Sigmoid colon (tissue), 7 donors: ENCODE data around the gene RALB. TPM values are rescaled to one million over a fixed set of nuclear protein-coding genes. Genes with fewer than 3 reads are reported as not detected.

ENCODE experiments used
- DNase-seq: peaks from one replicate; pipeline ENCODE4 v3.0.0-alpha.2; 2019
- H3K27ac ChIP-seq, 4 donors: fragments of 200-600 bp; sonication (generic); one replicate each; pipeline ENCODE4 v1.5.1; 2016 to 2019; ENCODE audit warnings: mild to moderate bottlenecking in 1 of 4
- H3K27me3 ChIP-seq, 3 donors: fragments of 200-600 bp; sonication (generic); one replicate each; pipeline ENCODE4 v1.5.1; 2019; ENCODE audit warnings: mild to moderate bottlenecking in 1 of 3
- H3K36me3 ChIP-seq, 4 donors: fragments of 200-600 bp; sonication (generic); one replicate each; pipeline ENCODE4 v1.5.1; 2016 to 2019
- H3K4me1 ChIP-seq, 4 donors: fragments of 200-600 bp; sonication (generic); one replicate each; pipeline ENCODE4 v1.5.1; 2017 to 2019
- H3K4me3 ChIP-seq, 4 donors: fragments of 200-600 bp; sonication (generic); one replicate each; pipeline ENCODE4 v1.5.1; 2017 to 2019; ENCODE audit warnings: mild to moderate bottlenecking in 2 of 4, moderate library complexity in 1 of 4
- H3K9me3 ChIP-seq, 4 donors: fragments of 200-600 bp in 3 of 4; sonication (generic) in 3 of 4; one replicate each; pipeline versions ENCODE4 v1.5.1 to v1.6.1; 2013 to 2019
- CTCF ChIP-seq, 4 experiments: fragments of 450-650 bp in 3 of 4; fragments of 200-600 bp in 1 of 4; IDR thresholded peaks; one replicate each; pipeline ENCODE4 v1.5.1; 2016 to 2019; ENCODE audit warnings: antibody characterized with exemption in 4 of 4, mild to moderate bottlenecking in 3 of 4, moderate library complexity in 2 of 4
- EP300 ChIP-seq, 4 donors: sonication (generic); formaldehyde crosslinking; IDR thresholded peaks; one replicate each; pipeline ENCODE4 v1.6.1; 2017; ENCODE audit warnings: antibody characterized with exemption in 4 of 4
- POLR2A ChIP-seq, 2 donors: fragments of 450-650 bp; IDR thresholded peaks; one replicate each; pipeline ENCODE4 v1.6.1; 2016; ENCODE audit warnings: antibody characterized with exemption in 2 of 2, mild to moderate bottlenecking in 2 of 2, moderate library complexity in 2 of 2
- POLR2AphosphoS5 ChIP-seq, 4 donors: sonication (generic); formaldehyde crosslinking; IDR thresholded peaks; one replicate each; pipeline ENCODE4 v1.6.1; 2017; ENCODE audit warnings: antibody characterized with exemption in 4 of 4
- WGBS, 2 donors: extraction: QIAGEN DNeasy Blood & Tissue Kit; methylation state at CpG; one replicate each; pipeline ENCODE4 v1.1.7; 2013; 5-methylcytosine and 5-hydroxymethylcytosine counted together
- intact Hi-C: fragments of 100-400 bp; cut with DNase I; formaldehyde crosslinking; loops from one replicate; pipeline ENCODE4 v1.15.1; 2023
- polyA plus RNA-seq, 3 donors: library from polyadenylated mRNA; stranded (reverse); fragments of 200-250 nt; gene quantifications; one replicate each; pipeline ENCODE4 v1.2.3, GENCODE V29; 2013
- total RNA-seq, 4 donors: library from RNA; depleted of rRNA; stranded (reverse); fragments of >200 nt; gene quantifications; one replicate each; pipeline ENCODE4 v1.1.0, GENCODE V29; 2016
- donor health status: healthy with polysubstance abuse.
- donor health status: Bipolar disorder and iron deficiency.
- donor health status: healthy.

RALB gene
- total RNA-seq (10 to 100 TPM; 47.9 to 60.2 (median 50.5) TPM), polyA plus RNA-seq (100 to 1,000 TPM in 2 of 3 donors, 10 to 100 TPM in 1; 86.6 to 143 (median 118) TPM)

- 1% methylated on average over 71 of the region's 71 CpGs for WGBS, 2 donors
Observed at GRCh38 chr2:120252225-120253020, at the start of gene RALB. TSS of gene RALB (plus strand) at chr2:120252852. CDS start at chr2:120278665, 25,813 bp downstream.

GRCh38 chr2:120203251-120204021, 49.2 kb upstream of the RALB start:
- no peak overlapping the region for H3K27ac ChIP-seq
- no peaks in the 10 kb centered on the region for H3K27me3 ChIP-seq
- TF ChIP-seq CTCF (IDR thresholded peaks at IDR 0.05) = no peak
- no peak for TF ChIP-seq EP300 (IDR thresholded peaks at IDR 0.05)
- TF ChIP-seq POLR2AphosphoS5 (IDR thresholded peaks at IDR 0.05) = no peak
- no peak for DNase-seq
- H3K4me1 ChIP-seq = peaks cover 0 to 5% (median 0%) of the 10 kb centered on the region in 4 donors
- intact Hi-C loops = no loop called here
- WGBS, 2 donors = 66 to 77% methylated on average over 10 of the region's 10 CpGs
- no peaks in the 10 kb centered on the region for H3K9me3 ChIP-seq
- H3K36me3 ChIP-seq = no peaks in the 10 kb centered on the region
- no peak overlapping the region for H3K4me3 ChIP-seq

More at GRCh38 chr2:120252225-120253020, at the start of gene RALB:
- peak; percentile 100 for DNase-seq
- Histone ChIP-seq H3K27me3 (no peaks in the 10 kb centered on the region), H3K4me3 (peak within 1 kb of the TSS; percentile 57 to 98 (median 88)), H3K9me3 (no peaks in the 10 kb centered on the region), H3K4me1 (peaks cover 0 to 27% (median 14%) of the 10 kb centered on the region in 4 donors), H3K36me3 (no peaks in the 10 kb centered on the region), H3K27ac (peak within 1 kb of the TSS; percentile 85 to 94 (median 92))
- intact Hi-C loops = loop anchor here (2.0 kb wide), 1 partner anchor 60 kb away; no protein-coding TSS in a partner anchor
- no peak for TF ChIP-seq EP300 (IDR thresholded peaks at IDR 0.05)
- peak; percentile 40 to 90 for TF ChIP-seq POLR2A (IDR thresholded peaks at IDR 0.05)
- peak; percentile 61 to 94 (median 86) for TF ChIP-seq POLR2AphosphoS5 (IDR thresholded peaks at IDR 0.05)

GRCh38 chr2:120204022-120204405, 48.6 kb upstream of the RALB start:
- H3K36me3 ChIP-seq = no peaks in the 10 kb centered on the region
- peaks cover 0 to 5% (median 0%) of the 10 kb centered on the region in 4 donors for H3K4me1 ChIP-seq
- H3K9me3 ChIP-seq = no peaks in the 10 kb centered on the region
- DNase-seq = no peak
- WGBS, 2 donors = 90 to 91% methylated on average over 5 of the region's 5 CpGs
- no peaks in the 10 kb centered on the region for H3K27me3 ChIP-seq
- TF ChIP-seq POLR2AphosphoS5 (IDR thresholded peaks at IDR 0.05) = no peak
- TF ChIP-seq POLR2A (IDR thresholded peaks at IDR 0.05) = no peak
- TF ChIP-seq CTCF (IDR thresholded peaks at IDR 0.05) = no peak
- intact Hi-C loops = no loop called here
- H3K27ac ChIP-seq = no peak overlapping the region
- no peak overlapping the region for H3K4me3 ChIP-seq

GRCh38 chr2:120204417-120204816, 48.2 kb upstream of the RALB start:
- WGBS, 2 donors = 73 to 77% methylated on average over 3 of the region's 3 CpGs
- H3K27me3 ChIP-seq = no peaks in the 10 kb centered on the region
- DNase-seq = no peak
- no peak overlapping the region for H3K4me3 ChIP-seq
- H3K27ac ChIP-seq = no peak overlapping the region
- intact Hi-C loops = no loop called here
- no peak for TF ChIP-seq CTCF (IDR thresholded peaks at IDR 0.05)
- TF ChIP-seq POLR2A (IDR thresholded peaks at IDR 0.05) = no peak
- TF ChIP-seq POLR2AphosphoS5 (IDR thresholded peaks at IDR 0.05) = no peak
- TF ChIP-seq EP300 (IDR thresholded peaks at IDR 0.05) = no peak
- no peaks in the 10 kb centered on the region for H3K36me3 ChIP-seq
- no peaks in the 10 kb centered on the region for H3K9me3 ChIP-seq
- H3K4me1 ChIP-seq = peaks cover 0 to 5% (median 0%) of the 10 kb centered on the region in 4 donors
